ENCODE measurements around the gene FBXL4.
A peak's percentile ranks its signal among the peaks of the same experiment; 100 is the strongest.

The FBXL4 gene

GRCh38 chr6:98905759-98906158 is 42.0 kb downstream of the FBXL4 start:
- TF ChIP-seq, protein P1, sequence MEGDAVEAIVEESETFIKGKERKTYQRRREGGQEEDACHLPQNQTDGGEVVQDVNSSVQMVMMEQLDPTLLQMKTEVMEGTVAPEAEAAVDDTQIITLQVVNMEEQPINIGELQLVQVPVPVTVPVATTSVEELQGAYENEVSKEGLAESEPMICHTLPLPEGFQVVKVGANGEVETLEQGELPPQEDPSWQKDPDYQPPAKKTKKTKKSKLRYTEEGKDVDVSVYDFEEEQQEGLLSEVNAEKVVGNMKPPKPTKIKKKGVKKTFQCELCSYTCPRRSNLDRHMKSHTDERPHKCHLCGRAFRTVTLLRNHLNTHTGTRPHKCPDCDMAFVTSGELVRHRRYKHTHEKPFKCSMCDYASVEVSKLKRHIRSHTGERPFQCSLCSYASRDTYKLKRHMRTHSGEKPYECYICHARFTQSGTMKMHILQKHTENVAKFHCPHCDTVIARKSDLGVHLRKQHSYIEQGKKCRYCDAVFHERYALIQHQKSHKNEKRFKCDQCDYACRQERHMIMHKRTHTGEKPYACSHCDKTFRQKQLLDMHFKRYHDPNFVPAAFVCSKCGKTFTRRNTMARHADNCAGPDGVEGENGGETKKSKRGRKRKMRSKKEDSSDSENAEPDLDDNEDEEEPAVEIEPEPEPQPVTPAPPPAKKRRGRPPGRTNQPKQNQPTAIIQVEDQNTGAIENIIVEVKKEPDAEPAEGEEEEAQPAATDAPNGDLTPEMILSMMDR (IDR thresholded peaks at IDR 0.05; ENCODE audit: low read depth, low read length, missing control alignments) = no peak
- H3K27me3 ChIP-seq (replicated peaks) = no peaks in the 10 kb centered on the region
- H3K36me3 ChIP-seq (replicated peaks) = no peaks in the 10 kb centered on the region
- no peak for DNase-seq
- no peak overlapping the region for H3K27ac ChIP-seq
- in situ Hi-C loops (cut with HindIII; ENCODE audit: low pct_ligation_motif_present, low sequenced_read_pairs) = no loop called here
- no peak overlapping the region for H3K4me3 ChIP-seq (ENCODE audit: low read depth, low read length)

DNA sequence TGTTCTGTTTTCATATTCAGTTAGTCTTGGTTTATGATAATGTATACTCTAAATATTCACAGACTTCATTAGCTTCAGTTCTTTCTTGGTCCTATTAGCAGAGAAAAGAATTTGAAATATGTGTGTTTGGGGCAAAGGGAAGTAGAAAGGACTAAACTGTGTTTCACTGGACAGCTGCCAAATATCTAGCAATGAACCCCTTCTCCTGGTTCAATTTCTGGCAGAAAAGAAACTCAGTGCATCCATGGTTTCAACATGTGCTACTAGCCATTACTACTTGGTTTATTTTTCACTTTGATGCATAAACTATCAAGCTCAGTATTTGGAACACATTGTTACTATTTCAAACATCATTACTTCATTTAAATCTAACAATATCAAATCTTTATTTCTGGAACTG is 43.6 kb downstream of the FBXL4 start:
- in situ Hi-C loops (cut with HindIII; ENCODE audit: low pct_ligation_motif_present, low sequenced_read_pairs) = no loop called here
- Histone ChIP-seq H3K36me3 (replicated peaks) (no peaks in the 10 kb centered on the region), H3K27me3 (replicated peaks) (no peaks in the 10 kb centered on the region), H3K27ac (no peak overlapping the region), H3K4me3 (ENCODE audit: low read depth, low read length) (no peak overlapping the region)
- TF ChIP-seq, protein P1 (IDR thresholded peaks at IDR 0.05; ENCODE audit: low read depth, low read length, missing control alignments) = no peak
- no peak for DNase-seq

- H3K27ac ChIP-seq = no peak overlapping the region
- no peaks in the 10 kb centered on the region for H3K27me3 ChIP-seq (replicated peaks)
- TF ChIP-seq, protein P1 (IDR thresholded peaks at IDR 0.05; ENCODE audit: low read depth, low read length, missing control alignments) = no peak
- H3K4me3 ChIP-seq (ENCODE audit: low read depth, low read length) = no peak overlapping the region
- no peak for DNase-seq
- no peaks in the 10 kb centered on the region for H3K36me3 ChIP-seq (replicated peaks)
- in situ Hi-C loops (cut with HindIII; ENCODE audit: low pct_ligation_motif_present, low sequenced_read_pairs) = no loop called here
Observed at GRCh38 chr6:98900706-98901105, 47.0 kb downstream of the FBXL4 start.

- H3K4me3 ChIP-seq (ENCODE audit: low read depth, low read length) = no peak overlapping the region
- H3K36me3 ChIP-seq (replicated peaks) = no peaks in the 10 kb centered on the region
- TF ChIP-seq, protein P1 (IDR thresholded peaks at IDR 0.05; ENCODE audit: low read depth, low read length, missing control alignments) = no peak
- no peak overlapping the region for H3K27ac ChIP-seq
- in situ Hi-C loops (cut with HindIII; ENCODE audit: low pct_ligation_motif_present, low sequenced_read_pairs) = no loop called here
- H3K27me3 ChIP-seq (replicated peaks) = no peaks in the 10 kb centered on the region
- peak; percentile 48 for DNase-seq
Observed at GRCh38 chr6:98894810-98895209, 52.9 kb downstream of the FBXL4 start.

- Histone ChIP-seq H3K27ac (no peak overlapping the region), H3K36me3 (replicated peaks) (no peaks in the 10 kb centered on the region), H3K4me3 (ENCODE audit: low read depth, low read length) (no peak overlapping the region), H3K27me3 (replicated peaks) (no peaks in the 10 kb centered on the region)
- TF ChIP-seq, protein P1 (IDR thresholded peaks at IDR 0.05; ENCODE audit: low read depth, low read length, missing control alignments) = no peak
- in situ Hi-C loops (cut with HindIII; ENCODE audit: low pct_ligation_motif_present, low sequenced_read_pairs) = no loop called here
- no peak for DNase-seq
Observed at GRCh38 chr6:98887650-98888049, 60.1 kb downstream of the FBXL4 start.

DNA sequence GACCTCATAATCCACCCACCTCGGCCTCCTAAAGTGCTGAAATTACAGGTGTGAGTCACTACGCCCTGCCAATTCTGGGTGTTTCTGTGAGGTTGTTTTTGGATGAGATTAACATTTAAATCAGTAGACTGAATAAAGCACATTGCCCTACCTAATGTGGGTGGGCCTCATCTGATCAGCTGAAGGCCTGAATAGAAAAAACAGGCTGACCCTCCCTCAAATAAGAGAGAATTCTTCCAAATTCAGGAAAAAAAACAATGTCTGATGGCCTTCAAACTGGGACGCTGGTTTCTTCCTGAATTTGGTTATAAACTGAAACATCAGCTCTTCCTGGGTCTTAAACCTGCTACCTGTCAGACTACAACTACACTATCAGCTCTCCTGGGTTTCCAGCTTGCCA is 62.4 kb downstream of the FBXL4 start:
- H3K27me3 ChIP-seq (replicated peaks) = no peaks in the 10 kb centered on the region
- TF ChIP-seq, protein P1 (IDR thresholded peaks at IDR 0.05; ENCODE audit: low read depth, low read length, missing control alignments) = no peak
- H3K36me3 ChIP-seq (replicated peaks) = no peaks in the 10 kb centered on the region
- in situ Hi-C loops (cut with HindIII; ENCODE audit: low pct_ligation_motif_present, low sequenced_read_pairs) = no loop called here
- H3K4me3 ChIP-seq (ENCODE audit: low read depth, low read length) = no peak overlapping the region
- H3K27ac ChIP-seq = no peak overlapping the region
- no peak for DNase-seq

Data from brain microvascular endothelial cell (primary cell).